Bone marrow (tissue), 2 donors: ENCODE measurements around the gene EPHB1.

Experiments used
- DNase-seq, 2 donors: peaks; one replicate each; lab custom pipeline; 2025; lab: John Stamatoyannopoulos, UW

EPHB1 gene

DNA sequence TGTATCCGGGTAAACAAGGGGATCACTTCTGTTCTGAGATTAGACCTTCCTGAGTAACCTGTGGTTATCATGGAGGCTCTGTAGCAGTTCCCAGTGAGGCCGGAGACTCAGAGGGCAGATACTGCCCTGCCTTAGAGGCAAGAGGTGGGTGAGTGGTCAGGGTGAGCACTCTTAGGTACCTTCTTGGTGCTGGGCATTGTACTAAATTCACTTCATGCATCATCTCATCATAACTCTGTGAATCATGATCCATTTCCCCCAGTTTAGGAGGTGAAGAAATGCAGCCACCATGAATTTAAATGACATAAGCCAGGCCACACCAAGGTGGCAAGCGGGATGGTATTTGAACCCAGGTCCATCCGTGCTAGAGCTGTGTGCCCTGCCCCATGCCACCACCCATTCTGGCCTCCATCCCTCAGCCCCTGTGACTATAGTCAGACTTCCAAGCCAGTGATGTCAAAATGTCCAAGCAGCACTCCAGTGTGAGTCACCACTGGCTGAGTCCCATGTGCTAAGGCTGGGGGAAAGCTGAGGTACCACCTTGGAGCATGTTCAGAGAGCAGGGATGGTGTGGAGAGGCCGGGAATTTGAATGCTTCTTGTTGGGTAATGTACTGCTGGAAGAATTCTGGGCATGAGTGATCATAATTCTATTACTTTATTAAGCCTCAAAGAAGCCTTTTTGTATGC lies 88.8 kb downstream of the EPHB1 start:
- DNase-seq: no peak

DNA sequence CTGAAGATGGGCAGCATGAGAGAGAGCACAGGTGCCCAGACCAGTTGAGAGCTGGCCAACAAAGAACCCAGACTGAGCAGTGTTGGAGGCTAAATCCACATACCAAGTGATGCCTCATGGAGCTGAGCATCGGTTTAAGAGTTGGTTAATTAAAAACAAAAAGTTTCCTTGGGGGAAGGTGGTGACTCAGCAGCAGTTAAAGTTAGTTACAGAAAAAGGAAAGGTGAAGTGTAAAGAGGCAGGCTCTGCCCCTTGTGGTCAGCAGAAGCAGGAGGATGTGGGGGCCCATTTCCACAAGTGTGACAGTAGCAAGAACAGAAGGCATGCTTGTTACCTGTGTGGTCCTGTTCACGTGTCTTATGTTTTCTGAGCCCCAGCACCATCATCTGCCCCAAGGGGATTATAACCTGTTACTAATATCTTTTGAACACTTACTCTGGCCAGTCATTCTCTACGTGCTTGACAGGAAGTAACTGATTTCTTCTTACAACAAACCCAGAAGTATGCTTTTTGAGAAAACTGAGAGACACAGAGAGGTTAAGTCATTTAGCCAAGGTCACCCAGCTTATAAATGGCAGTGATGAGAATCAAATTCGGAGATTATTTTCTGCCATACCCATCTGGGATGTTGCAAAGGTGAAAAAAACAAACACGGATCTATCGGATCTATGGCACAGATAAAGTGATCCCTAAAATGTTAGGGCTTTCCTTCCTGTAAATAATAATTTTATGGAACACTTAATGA lies 91.0 kb downstream of the EPHB1 start:
- DNase-seq: no peak

DNA sequence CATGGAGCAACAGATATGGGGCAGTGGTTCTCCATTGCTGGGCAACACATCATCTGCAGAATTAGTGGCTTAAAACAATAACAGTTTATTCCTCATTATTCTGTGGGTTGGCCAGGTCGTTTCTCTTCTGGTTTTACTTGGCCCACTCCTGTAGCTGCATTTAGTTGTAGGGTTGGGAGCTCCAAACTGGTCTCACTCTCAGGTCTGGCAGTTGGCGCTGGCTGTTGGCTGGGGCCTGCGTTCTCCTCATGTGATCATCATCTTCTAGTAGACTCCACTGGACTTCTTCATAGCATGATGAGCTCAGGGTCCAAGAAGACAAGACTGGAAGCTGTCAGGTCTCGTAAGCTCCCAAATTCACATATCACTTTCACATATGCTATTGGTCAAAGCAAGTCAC lies 91.9 kb downstream of the EPHB1 start:
- no peak for DNase-seq

DNA sequence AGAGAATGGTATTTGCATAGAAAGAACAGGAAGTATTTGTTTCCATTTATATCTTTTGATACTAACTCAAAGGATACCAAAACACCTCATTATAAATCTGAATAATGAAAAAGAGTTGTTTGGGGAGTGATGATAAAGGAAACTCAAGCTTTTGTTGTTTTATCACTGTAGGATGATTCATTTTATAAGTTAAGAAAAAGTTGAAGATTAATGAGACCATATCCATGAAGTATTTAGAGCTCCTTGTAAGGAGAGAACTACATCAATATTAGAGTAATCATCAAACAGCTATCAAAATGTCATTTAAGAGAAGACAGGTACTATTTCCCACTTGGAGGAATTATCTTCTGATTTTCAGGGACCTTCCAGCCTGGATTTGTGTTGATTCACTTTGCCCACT lies 92.5 kb downstream of the EPHB1 start:
- DNase-seq: no peak

DNA sequence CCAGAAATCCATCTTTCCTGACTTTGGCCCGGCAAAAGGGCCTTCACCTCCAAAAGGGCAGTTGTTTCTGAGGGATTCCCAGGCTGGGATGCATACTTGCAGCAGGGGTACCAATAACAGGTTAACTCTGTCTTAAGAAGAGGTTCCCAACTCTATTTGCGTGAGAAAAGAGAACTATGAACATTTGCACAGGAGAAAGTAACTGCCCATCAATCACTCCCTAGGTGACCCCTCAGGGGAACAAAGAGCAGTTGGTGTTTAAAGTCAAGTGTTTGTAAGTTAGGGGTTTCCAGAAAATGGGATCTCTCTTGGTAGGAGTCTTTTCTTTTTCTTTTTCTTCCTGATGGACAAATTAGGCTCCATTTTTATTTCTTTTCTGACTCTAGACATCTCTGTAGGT lies 97.3 kb downstream of the EPHB1 start:
- no peak for DNase-seq

DNA sequence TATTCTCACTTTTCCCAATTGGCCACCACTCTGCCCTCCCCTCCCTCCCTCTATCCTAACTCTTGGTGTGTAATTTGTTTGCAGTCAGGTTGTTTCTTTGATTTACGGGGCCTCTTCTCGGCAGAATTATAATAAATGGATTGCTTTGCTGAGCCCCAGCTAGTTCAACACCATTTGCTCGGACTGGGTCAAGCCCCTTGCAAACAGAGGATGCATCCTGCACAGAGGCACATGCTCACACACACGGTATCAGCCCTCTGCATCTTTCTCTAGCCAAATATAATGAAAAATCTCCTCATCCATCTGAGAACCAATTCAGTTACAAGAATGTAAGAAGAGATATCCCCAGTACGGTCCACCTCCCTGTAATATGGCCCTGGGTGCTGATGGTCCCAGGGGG lies 97.7 kb downstream of the EPHB1 start:
- DNase-seq: no peak

DNA sequence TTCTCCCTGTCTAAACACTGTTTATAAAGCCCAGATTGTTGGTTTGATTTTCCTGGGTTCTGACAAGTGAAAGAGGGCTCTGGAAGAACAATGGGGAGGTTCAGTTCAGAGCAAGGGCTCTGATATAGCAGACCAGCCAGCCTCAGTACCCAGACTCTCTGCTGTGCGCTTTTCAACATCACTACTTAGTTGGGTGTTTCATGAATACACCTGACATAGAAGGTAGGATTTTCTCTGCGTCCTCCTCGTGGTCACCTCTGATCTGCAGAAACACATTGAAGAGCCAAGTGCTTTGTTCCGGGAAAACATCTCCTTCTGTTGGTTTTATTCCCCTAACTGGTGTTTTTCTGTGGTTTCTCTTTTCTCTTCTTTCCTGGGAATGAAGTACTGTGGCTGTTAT lies 99.5 kb downstream of the EPHB1 start:
- DNase-seq: no peak

DNA sequence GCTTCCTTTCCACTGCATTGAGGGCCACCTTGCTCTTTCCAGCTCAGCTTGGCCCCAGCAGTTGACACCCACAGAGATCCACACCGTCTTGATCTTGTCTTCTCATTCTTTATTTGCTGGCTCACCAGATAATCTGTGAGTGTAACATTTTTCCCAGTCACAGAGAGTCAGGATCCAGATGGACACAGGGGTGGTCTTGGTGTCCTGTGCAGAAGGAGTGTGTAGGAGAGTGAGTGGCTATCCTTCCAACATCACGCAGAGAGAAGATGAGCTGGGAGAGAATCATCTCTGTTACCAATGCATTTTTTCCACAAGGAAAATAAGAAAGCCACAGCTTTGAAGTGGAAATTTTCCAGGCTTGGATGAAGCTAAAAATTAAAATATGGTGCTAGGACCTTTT lies 100.1 kb downstream of the EPHB1 start:
- no peak for DNase-seq

DNA sequence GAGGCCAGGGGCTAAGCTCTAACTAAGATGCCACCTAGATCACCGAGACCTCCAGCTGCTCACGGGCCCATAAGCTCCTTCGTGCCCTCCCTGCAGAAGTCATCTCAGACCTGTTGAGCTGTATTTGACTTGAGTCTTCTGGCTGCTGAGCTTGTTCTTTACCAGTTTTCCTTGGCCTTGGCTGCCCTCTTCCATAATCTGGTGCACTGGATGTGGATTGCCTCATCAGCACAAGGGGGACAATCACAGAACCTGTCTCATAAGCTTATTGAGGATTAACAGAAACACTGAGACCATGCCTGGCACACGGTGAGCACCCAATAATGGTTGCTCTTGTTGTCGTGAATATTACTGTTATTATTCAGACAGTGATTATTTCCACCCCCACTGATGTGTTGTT lies 101.1 kb downstream of the EPHB1 start:
- DNase-seq: no peak

DNA sequence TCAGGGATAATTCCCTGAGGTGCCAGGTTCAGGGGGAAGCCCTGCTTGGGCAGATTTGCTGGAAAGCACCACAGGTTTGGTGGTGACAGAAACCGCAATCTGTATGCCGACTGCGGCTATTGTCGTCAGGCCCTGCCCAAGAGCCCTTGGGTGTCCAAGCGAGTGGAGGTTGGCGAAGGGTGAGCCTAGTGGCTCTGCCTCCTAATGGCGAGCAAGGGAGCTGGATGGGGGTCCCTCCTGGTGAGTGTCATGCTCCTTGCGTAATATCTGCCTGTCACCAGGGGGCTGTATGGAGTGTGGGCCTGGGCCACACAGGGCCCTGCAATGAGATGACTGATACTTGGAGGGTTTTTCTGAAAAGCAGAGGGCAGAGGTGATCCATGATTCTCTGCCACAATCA lies 101.6 kb downstream of the EPHB1 start:
- DNase-seq: no peak

DNA sequence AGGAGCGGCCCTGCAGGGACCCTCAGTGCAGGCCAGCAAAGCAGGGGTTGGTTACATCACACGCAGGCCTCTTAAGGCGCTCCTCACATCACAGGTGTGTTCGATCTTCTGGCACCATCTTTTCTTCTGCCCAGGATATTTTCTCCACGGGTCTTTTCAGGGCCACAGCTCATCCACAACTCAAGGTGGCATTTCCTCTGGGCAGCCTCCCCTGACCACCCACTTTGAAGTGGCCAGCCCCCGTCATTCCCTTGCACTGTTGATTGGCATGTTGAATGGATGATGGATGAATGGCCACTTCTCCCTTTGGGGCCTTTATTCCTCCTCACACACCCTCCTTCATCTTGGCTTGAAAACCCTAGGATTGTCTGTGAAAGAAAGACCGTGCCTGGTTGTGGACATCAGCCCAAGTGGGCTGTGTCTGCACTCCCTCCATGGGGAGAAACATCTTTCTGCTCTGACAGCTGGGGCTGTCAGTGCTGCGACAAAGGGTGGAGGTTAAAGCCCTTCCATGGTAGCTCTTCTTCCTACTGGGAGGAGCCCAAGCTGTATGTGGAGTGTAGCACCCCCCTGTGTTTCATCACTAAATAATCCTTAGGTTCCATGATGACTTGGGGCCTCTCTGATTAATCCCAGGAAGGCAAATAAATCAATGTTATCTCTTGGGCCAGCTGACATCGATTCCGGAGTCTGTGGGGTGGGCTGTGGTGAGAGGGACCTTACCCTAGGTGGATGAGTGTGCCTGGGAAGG lies 102.5 kb downstream of the EPHB1 start:
- DNase-seq: no peak

DNA sequence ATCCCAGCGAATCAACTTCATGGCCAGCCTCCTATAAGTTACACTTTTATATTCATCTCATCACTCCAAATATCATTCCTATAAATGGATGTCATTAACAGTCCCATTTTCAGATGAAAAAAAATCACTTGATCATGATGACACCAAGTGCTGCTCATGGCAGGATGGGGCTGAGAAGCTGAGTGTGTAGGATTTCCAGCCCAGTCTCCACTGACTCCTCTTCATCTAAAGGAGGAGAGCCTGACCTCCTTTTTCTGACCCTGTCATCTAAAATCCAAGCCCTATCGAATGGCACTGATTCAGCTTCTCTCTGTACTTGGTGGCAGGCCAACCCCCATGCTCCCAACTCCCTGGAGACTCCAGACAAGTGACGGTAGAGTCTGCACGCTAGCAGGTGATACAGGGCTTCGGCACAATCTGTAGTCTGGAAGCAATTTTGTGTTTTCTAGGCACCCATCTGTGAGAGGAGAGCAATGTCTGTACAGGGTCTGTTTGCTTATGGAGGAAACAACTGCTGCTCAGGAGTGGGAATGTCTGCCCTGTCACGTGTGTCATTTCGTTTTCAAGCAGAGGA lies 103.2 kb downstream of the EPHB1 start:
- DNase-seq: no peak

DNA sequence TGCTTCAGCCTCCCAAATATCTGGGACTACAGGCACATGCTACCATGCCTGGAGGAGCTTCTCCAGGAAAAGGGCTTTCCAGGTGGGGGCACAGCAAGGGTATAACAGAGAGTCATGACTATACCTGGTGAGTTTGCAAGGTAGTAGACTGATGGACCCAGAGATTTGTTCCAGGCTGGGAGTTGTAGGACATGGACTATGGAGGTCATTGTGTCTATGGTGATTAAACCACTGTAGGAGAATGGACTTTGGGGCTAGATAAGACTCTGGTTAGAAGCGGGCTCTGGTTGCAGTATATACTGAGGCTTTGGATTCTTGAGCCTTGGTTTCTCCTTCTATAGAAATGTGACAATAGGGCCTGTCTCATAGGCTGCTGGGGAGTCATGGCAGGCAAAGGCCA lies 104.7 kb downstream of the EPHB1 start:
- no peak for DNase-seq

DNA sequence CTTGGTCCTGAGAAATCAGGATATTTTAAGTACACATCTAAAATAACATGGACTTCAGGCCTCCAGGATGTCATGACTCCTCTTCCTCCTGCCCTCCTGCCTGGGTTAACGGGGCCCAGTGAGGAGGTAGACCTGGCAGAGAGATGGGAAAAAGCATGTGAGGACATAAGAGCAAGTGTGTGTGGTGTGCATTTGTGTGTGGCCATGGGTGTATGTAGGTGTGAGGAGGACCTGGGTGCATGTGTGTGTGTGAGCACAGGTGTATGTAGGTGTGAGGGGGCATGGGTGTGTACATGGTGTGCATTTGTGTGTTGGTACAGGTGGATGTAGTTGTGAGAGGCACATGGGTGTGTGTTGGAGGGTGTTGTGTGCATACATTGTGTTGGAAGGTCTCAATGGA lies 105.4 kb downstream of the EPHB1 start:
- DNase-seq: no peak

DNA sequence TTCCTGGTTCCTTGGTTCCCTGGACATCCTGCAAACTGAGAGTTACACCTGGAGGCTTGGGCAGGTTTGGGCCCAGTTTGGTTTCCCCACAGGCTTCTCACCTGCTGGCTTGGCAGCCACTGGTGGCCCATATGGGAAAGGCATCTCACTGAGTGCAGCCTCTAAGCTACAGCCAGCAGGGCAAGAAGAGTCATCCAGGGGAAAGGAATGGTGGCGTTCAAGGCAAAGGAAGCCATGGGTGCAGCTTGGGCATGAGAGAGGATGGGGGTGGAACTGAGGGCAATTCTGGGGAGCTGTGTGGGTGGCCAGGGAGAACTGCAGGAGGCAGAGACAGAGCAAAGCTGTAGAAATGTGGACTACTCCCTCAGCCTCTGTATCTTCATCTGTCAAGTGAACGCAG lies 106.4 kb downstream of the EPHB1 start:
- no peak for DNase-seq

DNA sequence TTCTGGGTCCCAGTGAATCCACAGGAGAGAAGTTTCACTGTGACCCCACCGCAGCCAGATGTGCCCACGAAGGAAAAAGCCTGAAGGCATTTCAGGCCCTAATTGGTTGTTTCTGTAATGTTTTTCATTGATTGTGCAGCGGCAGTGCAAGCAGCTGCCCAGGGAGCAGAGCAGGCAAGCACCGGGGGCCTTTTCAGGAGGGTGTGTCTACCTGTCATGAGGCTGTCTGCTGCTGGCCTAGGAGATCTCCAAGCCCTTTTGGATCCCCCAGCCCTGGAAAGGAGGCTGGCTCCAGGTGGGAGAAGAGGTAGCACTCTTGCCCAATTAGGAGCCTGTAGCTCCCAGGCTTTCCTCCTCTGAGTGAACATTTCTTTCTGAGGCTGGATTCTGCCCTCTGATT lies 108.8 kb downstream of the EPHB1 start:
- no peak for DNase-seq

DNA sequence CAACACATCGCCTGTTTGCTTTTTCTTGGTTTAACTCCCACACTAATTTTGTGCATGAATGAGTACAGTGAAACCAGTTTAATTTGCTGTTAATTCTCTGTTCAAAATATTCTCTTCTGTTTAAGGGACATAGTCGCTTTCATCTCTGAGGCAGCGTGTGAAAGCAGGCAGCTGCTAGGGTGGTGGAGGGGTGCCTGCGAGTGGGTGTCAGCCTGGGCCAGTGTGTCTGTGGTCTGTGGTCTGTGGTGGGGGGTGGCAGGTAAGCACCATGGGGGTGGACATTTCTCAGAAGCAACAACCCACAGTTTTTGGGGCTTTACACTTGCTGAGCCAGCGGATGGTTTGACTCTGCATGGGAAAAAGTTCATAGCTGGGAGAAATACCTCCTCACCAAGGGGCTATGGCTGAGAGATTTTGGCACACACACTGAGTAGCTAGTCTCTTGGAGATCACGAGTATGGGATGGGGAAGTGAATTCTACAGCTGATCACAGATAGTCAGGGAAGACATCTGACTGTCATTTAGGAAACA lies 109.2 kb downstream of the EPHB1 start:
- DNase-seq: no peak

DNA sequence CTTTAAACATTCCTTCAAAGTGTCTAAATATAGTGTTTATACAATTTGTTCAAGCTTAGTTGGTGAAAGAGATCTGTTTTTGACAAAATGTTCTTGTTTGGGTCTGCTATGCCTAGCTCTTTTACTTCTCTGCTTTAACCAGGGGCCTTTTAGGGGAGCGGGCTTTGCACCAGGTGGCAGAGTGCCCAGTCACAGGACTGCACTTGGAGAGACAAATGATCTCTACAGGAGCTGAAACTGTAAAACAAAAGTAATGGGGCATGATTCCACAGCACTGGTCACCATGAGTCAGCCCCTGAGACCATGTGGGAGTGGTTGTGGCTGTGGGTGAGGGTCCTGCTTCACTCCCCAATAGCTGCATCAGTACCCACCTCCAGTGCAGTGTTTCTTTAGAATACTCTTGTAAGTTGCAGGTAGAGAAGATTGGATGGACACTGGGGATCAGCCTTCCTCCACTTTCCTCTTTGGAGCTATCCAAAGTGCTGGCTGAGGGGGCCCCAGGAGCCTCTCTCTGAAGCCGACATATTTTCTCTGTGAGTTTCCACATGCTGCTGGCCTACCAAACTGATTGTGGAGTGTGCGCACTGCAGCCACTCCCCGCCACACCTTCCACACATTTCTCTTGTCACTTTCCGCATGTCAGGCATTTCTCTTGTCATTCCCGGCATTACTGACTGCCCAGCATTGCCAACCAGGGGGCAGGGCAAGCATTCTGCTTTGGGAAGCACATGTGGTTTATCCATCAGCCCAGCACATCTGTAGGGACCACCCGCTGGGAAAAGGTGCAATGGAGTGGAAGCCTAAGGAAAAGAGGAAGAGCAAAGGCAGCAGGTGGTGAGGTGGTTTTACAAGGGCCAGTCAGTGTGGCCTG lies 110.0 kb downstream of the EPHB1 start:
- no peak for DNase-seq

DNA sequence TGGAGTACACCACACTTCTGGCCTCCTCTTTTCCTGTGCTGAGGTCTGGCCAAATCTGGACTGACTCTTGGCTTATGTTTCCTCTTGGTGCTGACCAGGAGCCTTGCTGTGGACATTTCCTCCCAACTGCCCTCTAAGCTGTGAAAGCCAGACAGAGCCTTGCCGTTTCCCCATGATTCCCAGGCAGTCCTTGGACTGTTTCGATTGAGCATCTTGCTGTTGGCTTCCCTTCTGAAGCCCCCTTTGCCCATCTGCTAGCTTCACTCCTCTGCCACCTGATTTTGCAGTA lies 110.5 kb downstream of the EPHB1 start:
- DNase-seq: no peak

DNA sequence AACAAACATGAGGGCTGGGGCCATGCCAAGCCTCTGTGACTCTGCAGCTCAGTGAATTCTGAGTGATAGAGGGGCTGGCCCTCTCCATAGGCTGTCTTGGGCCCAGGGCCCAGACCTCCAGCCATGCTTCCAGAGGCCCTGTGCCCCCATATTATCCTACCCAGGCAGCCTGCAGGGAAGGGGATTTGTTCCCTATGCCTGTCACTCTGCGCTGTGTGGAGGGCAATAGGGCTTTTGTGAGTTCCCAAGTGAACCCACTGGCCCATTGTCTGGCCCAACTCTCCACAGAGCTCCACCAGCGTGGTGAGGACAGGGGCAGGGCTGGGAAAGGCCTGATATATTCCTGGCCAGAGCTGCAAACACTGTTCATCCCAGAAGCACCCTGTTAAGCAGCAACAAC lies 113.2 kb downstream of the EPHB1 start:
- DNase-seq: no peak

DNA sequence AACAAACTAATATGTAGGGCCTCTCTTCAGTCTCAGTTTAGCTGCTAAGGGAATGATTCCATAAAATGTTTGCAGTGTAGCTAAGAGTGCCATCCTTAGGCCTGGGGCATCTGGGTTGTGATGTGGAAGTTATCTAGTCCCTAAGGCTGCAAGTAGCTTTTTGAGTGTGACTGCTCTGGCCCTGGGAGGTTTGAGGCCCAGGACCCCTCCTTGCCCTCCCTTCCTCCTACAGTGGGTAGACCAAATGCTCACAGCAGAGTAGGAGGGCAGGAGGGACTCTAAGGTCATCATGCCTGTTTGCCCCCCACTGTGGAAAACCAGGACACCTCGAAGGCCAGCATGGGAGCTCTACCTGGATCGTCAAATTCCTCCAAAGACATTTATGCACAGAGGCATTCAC lies 115.0 kb downstream of the EPHB1 start:
- DNase-seq: no peak
